Vagina (tissue), 2 donors: Measurements from ENCODE around the gene NUP85. TPM values are rescaled to one million over a fixed set of nuclear protein-coding genes. Genes with fewer than 3 reads are reported as not detected.
A peak's percentile ranks its signal among the peaks of the same experiment; 100 is the strongest.

Experiments used
- DNase-seq, 2 donors: peaks; one replicate each; pipeline ENCODE4 v3.0.0-alpha.2; 2017; ENCODE audit errors: extremely low spot score in 2 of 2
- H3K27ac ChIP-seq: fragments of 200-600 bp; sonication (generic); one replicate; pipeline ENCODE4 v1.5.1; 2019
- H3K27me3 ChIP-seq: fragments of 200-600 bp; sonication (generic); one replicate; pipeline ENCODE4 v1.5.1; 2019
- H3K36me3 ChIP-seq, 2 donors: fragments of 200-600 bp; sonication (generic); one replicate each; pipeline ENCODE4 v1.5.1; 2017 to 2019
- H3K4me1 ChIP-seq: fragments of 200-600 bp; sonication (generic); one replicate; pipeline ENCODE4 v1.5.1; 2019
- H3K4me3 ChIP-seq, 2 donors: fragments of 200-600 bp; sonication (generic); 1 replicate in 1 of 2; 2 replicates in 1 of 2; pipeline ENCODE4 v1.5.1; 2016 to 2019
- H3K9me3 ChIP-seq: fragments of 200-600 bp; sonication (generic); one replicate; pipeline ENCODE4 v1.5.1; 2019
- CTCF ChIP-seq, 3 experiments: fragments of 450-650 bp in 2 of 3; fragments of 200-600 bp in 1 of 3; sonication (generic) in 1 of 3; IDR thresholded peaks; one replicate each; pipeline ENCODE4 v1.5.1; 2017 to 2019; ENCODE audit warnings: antibody characterized with exemption in 3 of 3, mild to moderate bottlenecking in 2 of 3, moderate library complexity in 2 of 3
- POLR2A ChIP-seq, 2 donors: fragments of 450-650 bp; IDR thresholded peaks; one replicate each; pipeline ENCODE4 v1.6.1; 2017; ENCODE audit warnings: antibody characterized with exemption in 2 of 2, mild to moderate bottlenecking in 2 of 2, moderate library complexity in 2 of 2
- POLR2AphosphoS5 ChIP-seq, 2 donors: sonication (generic); formaldehyde crosslinking; IDR thresholded peaks; one replicate each; pipeline ENCODE4 v1.9.0; 2017; ENCODE audit warnings: antibody characterized with exemption in 2 of 2, mild to moderate bottlenecking in 2 of 2, low read depth in 1 of 2; ENCODE audit not compliant: insufficient read depth in 1 of 2
- intact Hi-C: fragments of 100-400 bp; cut with DNase I; formaldehyde crosslinking; loops from one replicate; pipeline ENCODE4 v1.15.1; 2023
- total RNA-seq: library from RNA; depleted of rRNA; stranded (reverse); fragments of >200 nt; gene quantifications from one replicate; pipeline ENCODE4 v1.2.3, GENCODE V29; 2016

The NUP85 gene
- total RNA-seq, 1 donor from 2014 or later = 33.9 TPM

- H3K9me3 ChIP-seq = no peaks in the 10 kb centered on the region
- H3K27ac ChIP-seq = peak overlapping the region; percentile 99
- peaks cover 0 to 15% of the 10 kb centered on the region in 2 donors for H3K36me3 ChIP-seq
- H3K27me3 ChIP-seq = no peaks in the 10 kb centered on the region
- no peak for DNase-seq
- H3K4me3 ChIP-seq = peak overlapping the region; percentile 86 to 94
- H3K4me1 ChIP-seq = peaks cover 27% of the 10 kb centered on the region
- intact Hi-C loops = no loop called here
- TF ChIP-seq POLR2A (IDR thresholded peaks at IDR 0.05) (no peak), CTCF (IDR thresholded peaks at IDR 0.05) (no peak), POLR2AphosphoS5 (IDR thresholded peaks at IDR 0.05; ENCODE audit: insufficient read depth in 1 of 2, low read depth in 1 of 2) (no peak)
Measured at GRCh38 chr17:75181110-75181509, 24.4 kb upstream of the NUP85 start.

GRCh38 chr17:75181608-75182318 is 23.7 kb upstream of the NUP85 start:
- peaks cover 27% of the 10 kb centered on the region for H3K4me1 ChIP-seq
- intact Hi-C loops = no loop called here
- H3K27me3 ChIP-seq = no peaks in the 10 kb centered on the region
- peak overlapping the region; percentile 86 to 94 for H3K4me3 ChIP-seq
- no peak for TF ChIP-seq CTCF (IDR thresholded peaks at IDR 0.05)
- TF ChIP-seq POLR2AphosphoS5 (IDR thresholded peaks at IDR 0.05; ENCODE audit: insufficient read depth in 1 of 2, low read depth in 1 of 2) = peak in 1 of 2 donors; percentile 4
- H3K27ac ChIP-seq = peak overlapping the region; percentile 99
- peak in 1 of 2 donors; percentile 87 for DNase-seq
- H3K9me3 ChIP-seq = no peaks in the 10 kb centered on the region
- peaks cover 0 to 9% of the 10 kb centered on the region in 2 donors for H3K36me3 ChIP-seq

- no peaks in the 10 kb centered on the region for H3K9me3 ChIP-seq
- peak overlapping the region; percentile 86 to 94 for H3K4me3 ChIP-seq
- peaks cover 27% of the 10 kb centered on the region for H3K4me1 ChIP-seq
- H3K27ac ChIP-seq = peak overlapping the region; percentile 99
- DNase-seq = no peak
- intact Hi-C loops = no loop called here
- H3K36me3 ChIP-seq = peaks cover 0 to 8% of the 10 kb centered on the region in 2 donors
- no peaks in the 10 kb centered on the region for H3K27me3 ChIP-seq
- no peak for TF ChIP-seq POLR2A (IDR thresholded peaks at IDR 0.05)
- no peak for TF ChIP-seq POLR2AphosphoS5 (IDR thresholded peaks at IDR 0.05; ENCODE audit: insufficient read depth in 1 of 2, low read depth in 1 of 2)
- no peak for TF ChIP-seq CTCF (IDR thresholded peaks at IDR 0.05)
Measured at GRCh38 chr17:75182319-75182568, 23.2 kb upstream of the NUP85 start.

GRCh38 chr17:75182569-75183436 is 22.7 kb upstream of the NUP85 start, which contains the start of gene SUMO2:
TSS of gene SUMO2 (minus strand) at chr17:75182959. CDS start at chr17:75182834, 125 bp downstream.
- peaks cover 0 to 8% of the 10 kb centered on the region in 2 donors for H3K36me3 ChIP-seq
- peak within 1 kb of the TSS; percentile 86 to 94 for H3K4me3 ChIP-seq
- TF ChIP-seq POLR2AphosphoS5 (IDR thresholded peaks at IDR 0.05; ENCODE audit: insufficient read depth in 1 of 2, low read depth in 1 of 2) (peak in 1 of 2 donors; percentile 77), POLR2A (IDR thresholded peaks at IDR 0.05) (peak in 1 of 2 donors; percentile 84), CTCF (IDR thresholded peaks at IDR 0.05) (no peak)
- H3K27me3 ChIP-seq = no peaks in the 10 kb centered on the region
- intact Hi-C loops = no loop called here
- DNase-seq = peak in 1 of 2 donors; percentile 96
- H3K27ac ChIP-seq = peak within 1 kb of the TSS; percentile 99
- H3K9me3 ChIP-seq = no peaks in the 10 kb centered on the region
- peaks cover 27% of the 10 kb centered on the region for H3K4me1 ChIP-seq
